SH-SY5Y (cell line): ENCODE data around the gene POLR3F.

Experiments used
- GATA2 ChIP-seq: IDR thresholded peaks from 2 replicates; pipeline ENCODE4 v1.6.1; 2011; ENCODE audit warnings: mild to moderate bottlenecking, low read depth, low read length
- GATA3 ChIP-seq: IDR thresholded peaks from 2 replicates; pipeline ENCODE4 v1.6.1; 2011; ENCODE audit warnings: low read depth, mild to moderate bottlenecking, low read length, moderate library complexity

GRCh38 chr20:18513208-18513607 is 46.0 kb downstream of the POLR3F start:
- TF ChIP-seq GATA3: no peak
- no peak for TF ChIP-seq GATA2
